ENCODE data around the gene RPN2. TPM values are rescaled to one million over a fixed set of nuclear protein-coding genes. Genes with fewer than 3 reads are reported as not detected.

The RPN2 gene
- total and polyA plus RNA-seq, 7 donors, result 66.4 to 131 (median 94.9) TPM

GRCh38 chr20:37230200-37230599 is 51.1 kb downstream of the RPN2 start:
- Histone ChIP-seq H3K9me3 (no peaks in the 10 kb centered on the region), H3K4me3 (no peak overlapping the region), H3K27me3 (ENCODE audit: insufficient read depth in 3 of 3, low read length in 2 of 3) (no peaks in the 10 kb centered on the region), H3K27ac (peak overlapping the region; percentile 88), H3K4me1 (peaks cover 69% of the 10 kb centered on the region), H3K36me3 (ENCODE audit: insufficient read depth in 1 of 2, low read depth in 1 of 2) (peaks cover 26 to 95% of the 10 kb centered on the region in 2 donors)
- DNase-seq, result no peak
- intact Hi-C loops (cut with DNase I), result no loop called here
- no peak for ATAC-seq
- WGBS, 3 donors, result 93 to 99% (median 95%) methylated on average over 6 of the region's 6 CpGs
- no peak for TF ChIP-seq CTCF (IDR thresholded peaks at IDR 0.05)

DNA sequence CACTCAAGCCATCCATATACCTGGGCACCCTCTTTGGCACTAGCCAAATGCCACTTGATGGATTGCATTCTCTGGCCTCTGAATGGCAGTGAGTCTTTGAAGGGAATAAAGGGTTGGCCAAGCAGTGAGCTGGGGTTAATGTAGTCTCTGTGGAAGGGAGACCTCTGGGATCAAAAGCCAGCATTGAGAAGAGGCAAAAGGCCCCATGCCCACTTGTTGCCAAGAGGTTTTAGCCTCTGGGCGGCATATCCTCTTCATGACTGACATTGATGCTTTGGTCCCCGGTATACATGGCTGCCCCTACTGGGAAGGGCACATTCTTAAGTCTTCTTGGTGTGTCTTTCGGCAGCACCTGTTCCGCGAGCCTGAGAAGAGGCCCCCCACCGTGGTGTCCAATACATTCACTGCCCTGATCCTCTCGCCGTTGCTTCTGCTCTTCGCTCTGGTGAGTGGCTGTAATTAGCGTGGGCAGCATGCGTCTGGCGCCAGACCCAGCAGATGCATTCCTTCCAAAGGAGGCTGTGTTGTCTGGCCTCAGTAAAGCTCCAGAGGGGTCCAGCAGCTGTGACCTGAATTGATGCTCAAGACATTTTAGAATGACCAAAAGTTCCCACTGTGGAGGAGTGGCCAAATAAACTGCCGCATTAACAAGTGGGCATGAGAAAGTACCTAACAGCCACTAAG is 53.0 kb downstream of the RPN2 start:
- Histone ChIP-seq H3K9me3 (no peaks in the 10 kb centered on the region), H3K36me3 (ENCODE audit: insufficient read depth in 1 of 2, low read depth in 1 of 2) (peaks cover 18 to 95% of the 10 kb centered on the region in 2 donors), H3K27ac (peak overlapping the region; percentile 56), H3K4me3 (no peak overlapping the region), H3K4me1 (peaks cover 62% of the 10 kb centered on the region), H3K27me3 (ENCODE audit: insufficient read depth in 3 of 3, low read length in 2 of 3) (no peaks in the 10 kb centered on the region)
- ATAC-seq (no peak), DNase-seq (no peak)
- WGBS, 3 donors, result 31 to 51% (median 39%) methylated on average over 13 of the region's 13 CpGs
- no peak for TF ChIP-seq CTCF (IDR thresholded peaks at IDR 0.05)
- intact Hi-C loops (cut with DNase I), result no loop called here

DNA sequence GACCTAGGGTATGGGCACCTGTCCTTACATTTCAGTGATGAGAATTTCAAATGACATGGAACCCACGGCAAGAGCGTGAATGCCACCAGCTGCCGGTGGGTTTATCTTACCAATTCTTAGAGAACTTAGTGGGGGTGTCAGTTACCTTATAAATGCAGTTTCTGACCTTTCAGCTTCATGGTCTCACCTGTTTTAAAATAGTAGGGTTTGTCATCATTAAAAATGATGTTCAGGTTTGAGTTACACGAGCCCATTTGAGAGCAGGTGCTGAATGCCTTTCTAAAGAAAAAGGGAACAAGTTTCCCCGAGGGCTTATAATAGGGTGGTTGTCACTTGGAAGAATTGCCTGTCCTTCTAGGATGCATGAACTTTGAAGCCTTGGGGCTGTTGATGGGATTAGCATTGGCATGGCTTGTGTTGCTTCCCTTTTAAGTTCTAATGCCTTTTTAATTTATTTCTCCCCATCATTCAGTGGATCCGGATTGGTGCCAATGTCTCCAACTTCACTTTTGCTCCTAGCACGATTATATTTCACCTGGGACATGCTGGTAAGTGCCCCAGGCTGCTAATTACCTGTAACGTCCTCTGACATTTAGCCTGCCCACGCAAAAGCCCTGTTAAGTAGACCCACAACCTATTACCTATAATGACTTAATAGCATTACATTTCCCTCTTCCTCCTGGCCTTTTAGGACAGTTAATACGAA is 54.6 kb downstream of the RPN2 start:
- H3K27ac ChIP-seq, result peak overlapping the region; percentile 72
- TF ChIP-seq CTCF (IDR thresholded peaks at IDR 0.05), result no peak

GRCh38 chr20:37234254-37234581 is 55.1 kb downstream of the RPN2 start:
- DNase-seq, result no peak
- Histone ChIP-seq H3K4me3 (no peak overlapping the region), H3K9me3 (no peaks in the 10 kb centered on the region), H3K27ac (peak overlapping the region; percentile 72), H3K27me3 (ENCODE audit: insufficient read depth in 3 of 3, low read length in 2 of 3) (no peaks in the 10 kb centered on the region), H3K4me1 (peaks cover 54% of the 10 kb centered on the region), H3K36me3 (ENCODE audit: insufficient read depth in 1 of 2, low read depth in 1 of 2) (peaks cover 21 to 95% of the 10 kb centered on the region in 2 donors)
- no peak for ATAC-seq
- no peak for TF ChIP-seq CTCF (IDR thresholded peaks at IDR 0.05)
- 52 to 70% (median 63%) methylated on average over 5 of the region's 5 CpGs for WGBS, 3 donors
- intact Hi-C loops (cut with DNase I), result no loop called here

More for the DNA sequence above, 54.6 kb downstream of the RPN2 start:
- intact Hi-C loops (cut with DNase I), result no loop called here
- ATAC-seq (peak; percentile 58 to 72 (median 67)), DNase-seq (no peak)
- no peaks in the 10 kb centered on the region for H3K9me3 ChIP-seq
- no peaks in the 10 kb centered on the region for H3K27me3 ChIP-seq (ENCODE audit: insufficient read depth in 3 of 3, low read length in 2 of 3)
- H3K4me3 ChIP-seq, result no peak overlapping the region
- peaks cover 19 to 95% of the 10 kb centered on the region in 2 donors for H3K36me3 ChIP-seq (ENCODE audit: insufficient read depth in 1 of 2, low read depth in 1 of 2)
- 29 to 45% (median 29%) methylated on average over 10 of the region's 10 CpGs for WGBS, 3 donors
- peaks cover 54% of the 10 kb centered on the region for H3K4me1 ChIP-seq
